WI38 (cell line): ENCODE data around the gene PTGIR.

Experiments used
- H3K4me3 ChIP-seq: 2 replicates; pipeline ENCODE4 v1.5.1; 2011; ENCODE audit warnings: low read depth, mild to moderate bottlenecking, control low read depth, low read length
- CTCF ChIP-seq: IDR thresholded peaks from 2 replicates; pipeline ENCODE4 v1.5.1; 2012; ENCODE audit warnings: low read depth, mild to moderate bottlenecking, control low read depth, low read length

The PTGIR gene

GRCh38 chr19:46615966-46616365, 8.9 kb downstream of the PTGIR start:
- H3K4me3 ChIP-seq: no peak overlapping the region
- no peak for TF ChIP-seq CTCF

GRCh38 chr19:46614114-46614722, 10.7 kb downstream of the PTGIR start:
- H3K4me3 ChIP-seq: no peak overlapping the region
- peak; percentile 88 for TF ChIP-seq CTCF

- TF ChIP-seq CTCF: no peak
- H3K4me3 ChIP-seq: no peak overlapping the region
Measured at GRCh38 chr19:46613525-46613924, 11.4 kb downstream of the PTGIR start.

GRCh38 chr19:46611776-46612175, 13.1 kb downstream of the PTGIR start:
- H3K4me3 ChIP-seq: no peak overlapping the region
- no peak for TF ChIP-seq CTCF

GRCh38 chr19:46610851-46611770, 13.8 kb downstream of the PTGIR start:
- no peak overlapping the region for H3K4me3 ChIP-seq
- no peak for TF ChIP-seq CTCF

- H3K4me3 ChIP-seq: no peak overlapping the region
- no peak for TF ChIP-seq CTCF
Measured at GRCh38 chr19:46610413-46610775, 14.5 kb downstream of the PTGIR start.

GRCh38 chr19:46609511-46610412, 15.1 kb downstream of the PTGIR start:
- no peak for TF ChIP-seq CTCF
- H3K4me3 ChIP-seq: no peak overlapping the region
